SK-N-MC (cell line): Measurements from ENCODE around the gene USP35.

ENCODE experiments used
- EZH2 ChIP-seq: fragments of 200-600 bp; sonication (generic); IDR thresholded peaks from one replicate; pipeline ENCODE4 v1.6.1; 2017; ENCODE audit warnings: antibody characterized with exemption
- POLR2AphosphoS5 ChIP-seq: IDR thresholded peaks from 2 replicates; pipeline ENCODE4 v1.6.1; 2012; ENCODE audit warnings: mild to moderate bottlenecking, low read depth, low read length, borderline replicate concordance

DNA sequence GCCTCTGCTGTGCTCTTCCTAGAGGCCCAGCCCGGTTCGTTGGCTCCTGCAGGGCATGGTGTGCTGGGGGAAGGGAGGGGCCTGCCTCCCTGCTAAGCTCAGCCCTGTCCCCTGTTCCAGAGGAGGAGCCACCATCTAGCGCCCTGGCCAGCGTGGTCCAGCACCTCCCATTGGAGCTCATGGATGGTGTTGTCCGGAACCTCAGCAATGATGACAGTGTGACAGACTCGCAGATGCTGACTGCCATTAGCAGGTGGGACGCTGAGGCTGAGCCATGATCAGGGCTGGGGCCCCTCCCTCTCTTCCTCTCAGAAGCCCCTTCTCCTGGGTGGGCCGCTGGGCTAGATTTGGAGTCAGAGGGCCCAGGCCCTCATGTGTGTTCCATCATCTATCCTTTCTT is 9.1 kb downstream of the USP35 start:
- no peak for TF ChIP-seq EZH2
- no peak for TF ChIP-seq POLR2AphosphoS5
